ENCODE data around the gene GRSF1. TPM values are rescaled to one million over a fixed set of nuclear protein-coding genes. Genes with fewer than 3 reads are reported as not detected.

GRSF1 gene
- total RNA-seq (2022), result 72.3 and 76.1 TPM in 2 replicates
- percentile 88 among the genes with signal in this experiment for Bru-seq, nascent RNA
- BruChase-seq, experiment 1, labeled RNA remaining after a 2-hour chase, result percentile 92 among the genes with signal in this experiment
- BruChase-seq, experiment 2, labeled RNA remaining after a 6-hour chase, result percentile 94 among the genes with signal in this experiment
- long read RNA-seq, full-length matches to known transcripts, result 75 of 149 reads
- long read RNA-seq, partial matches to known transcripts, result 62 of 149 reads
- long read RNA-seq, other reads (novel, unspliced or antisense), result 12 of 149 reads

- TF ChIP-seq CTCF (IDR thresholded peaks at IDR 0.05; ENCODE audit: insufficient read depth in 1 of 2, low read depth in 1 of 2, low read length in 1 of 2, severe bottlenecking in 1 of 2, unreplicated experiment in 1 of 2), result no peak
- Mint-ChIP-seq H3K27ac (ENCODE audit: unreplicated experiment) (peak within 1 kb of the TSS; percentile 90), H3K4me1 (ENCODE audit: low read depth, unreplicated experiment) (peaks cover 9% of the 10 kb centered on the region), H3K4me3 (ENCODE audit: unreplicated experiment) (peak within 1 kb of the TSS; percentile 98), H3K27me3 (ENCODE audit: insufficient read depth, unreplicated experiment) (no peaks in the 10 kb centered on the region), H3K9me3 (ENCODE audit: unreplicated experiment) (no peaks in the 10 kb centered on the region), H3K36me3 (ENCODE audit: insufficient read depth, unreplicated experiment) (peaks cover 28% of the 10 kb centered on the region)
- intact Hi-C loops (cut with micrococcal nuclease; ENCODE audit: unreplicated experiment), result loop anchor here (1.0 to 5.0 kb wide), 3 partner anchors 63 to 173 kb away; partner anchors contain the start of genes DCK and MOB1B
- BruUV-seq (replicated peaks), result no TSS peak
- ChIA-PET POLR2A (interaction anchor here (0.6 to 1.8 kb wide), 5 partner anchors 63 to 962 kb away, joined by 3 to 5 read pairs (median 5); partner anchors contain the start of gene MOB1B), CTCF (interaction anchor here (0.6 kb wide), 1 partner anchor 134 kb away, joined by 7 read pairs; no protein-coding TSS in a partner anchor)
- peak; percentile 93 to 95 for DNase-seq
- H3K27me3 ChIP-seq (replicated peaks; ENCODE audit: control insufficient read depth, insufficient read depth, low read length), result no peaks in the 10 kb centered on the region
- H3K4me3 ChIP-seq (ENCODE audit: low read depth, low read length), result peak within 1 kb of the TSS; percentile 88
- H3K4me1 ChIP-seq, result no peaks in the 10 kb centered on the region
- no peaks in the 10 kb centered on the region for H3K9me3 ChIP-seq
- no peaks in the 10 kb centered on the region for H3K36me3 ChIP-seq (ENCODE audit: control insufficient read depth, insufficient read depth, low read length)
These were observed at the start of gene GRSF1 for GRCh38 chr4:70839589-70840093. Gene GRSF1, minus strand, starts transcription at chr4:70839890. Its CDS starts 63 bp downstream, at chr4:70839827.

- ChIA-PET POLR2A (interaction anchor here (0.6 kb wide), 1 partner anchor 125 kb away, joined by 5 read pairs; no protein-coding TSS in a partner anchor), CTCF (interaction anchor here (0.8 kb wide), 1 partner anchor 125 kb away, joined by 6 read pairs; no protein-coding TSS in a partner anchor)
- BruUV-seq (replicated peaks), result no TSS peak
- TF ChIP-seq CTCF (IDR thresholded peaks at IDR 0.05; ENCODE audit: insufficient read depth in 1 of 2, low read depth in 1 of 2, low read length in 1 of 2, severe bottlenecking in 1 of 2, unreplicated experiment in 1 of 2), result no peak
- H3K27me3 Mint-ChIP-seq (ENCODE audit: insufficient read depth, unreplicated experiment), result no peaks in the 10 kb centered on the region
- intact Hi-C loops (cut with micrococcal nuclease; ENCODE audit: unreplicated experiment), result no loop called here
- Histone ChIP-seq H3K27me3 (replicated peaks; ENCODE audit: control insufficient read depth, insufficient read depth, low read length) (no peaks in the 10 kb centered on the region), H3K4me1 (no peaks in the 10 kb centered on the region), H3K9me3 (no peaks in the 10 kb centered on the region), H3K4me3 (ENCODE audit: low read depth, low read length) (no peak overlapping the region), H3K36me3 (ENCODE audit: control insufficient read depth, insufficient read depth, low read length) (no peaks in the 10 kb centered on the region)
- no peak for DNase-seq
- H3K27ac Mint-ChIP-seq (ENCODE audit: unreplicated experiment), result no peak overlapping the region
- no peaks in the 10 kb centered on the region for H3K4me1 Mint-ChIP-seq (ENCODE audit: low read depth, unreplicated experiment)
- H3K36me3 Mint-ChIP-seq (ENCODE audit: insufficient read depth, unreplicated experiment), result no peaks in the 10 kb centered on the region
- H3K9me3 Mint-ChIP-seq (ENCODE audit: unreplicated experiment), result no peaks in the 10 kb centered on the region
- H3K4me3 Mint-ChIP-seq (ENCODE audit: unreplicated experiment), result no peak overlapping the region
These were observed 45.5 kb upstream of the GRSF1 start for GRCh38 chr4:70885174-70885573.

- CTCF ChIA-PET, result no interaction called here
- intact Hi-C loops (cut with micrococcal nuclease; ENCODE audit: unreplicated experiment), result no loop called here
- Mint-ChIP-seq H3K9me3 (ENCODE audit: unreplicated experiment) (no peaks in the 10 kb centered on the region), H3K27ac (ENCODE audit: unreplicated experiment) (no peak overlapping the region), H3K4me1 (ENCODE audit: low read depth, unreplicated experiment) (no peaks in the 10 kb centered on the region), H3K36me3 (ENCODE audit: insufficient read depth, unreplicated experiment) (no peaks in the 10 kb centered on the region), H3K4me3 (ENCODE audit: unreplicated experiment) (no peak overlapping the region), H3K27me3 (ENCODE audit: insufficient read depth, unreplicated experiment) (no peaks in the 10 kb centered on the region)
- no peaks in the 10 kb centered on the region for H3K27me3 ChIP-seq (replicated peaks; ENCODE audit: control insufficient read depth, insufficient read depth, low read length)
- no TSS peak for BruUV-seq (replicated peaks)
- no peak overlapping the region for H3K4me3 ChIP-seq (ENCODE audit: low read depth, low read length)
- no peaks in the 10 kb centered on the region for H3K9me3 ChIP-seq
- DNase-seq, result no peak
- H3K36me3 ChIP-seq (ENCODE audit: control insufficient read depth, insufficient read depth, low read length), result no peaks in the 10 kb centered on the region
- TF ChIP-seq CTCF (IDR thresholded peaks at IDR 0.05; ENCODE audit: insufficient read depth in 1 of 2, low read depth in 1 of 2, low read length in 1 of 2, severe bottlenecking in 1 of 2, unreplicated experiment in 1 of 2), result no peak
- POLR2A ChIA-PET, result interaction anchor here (0.5 kb wide), 1 partner anchor 198 kb away, joined by 14 read pairs; no protein-coding TSS in a partner anchor
- no peaks in the 10 kb centered on the region for H3K4me1 ChIP-seq
These were observed 41.0 kb upstream of the GRSF1 start for GRCh38 chr4:70880739-70881138.
